Ovary (tissue), 3 donors: ENCODE data around the gene DAB1.

Source experiments
- POLR2A ChIP-seq: fragments of 450-650 bp; IDR thresholded peaks from one replicate; pipeline ENCODE4 v1.6.1; 2017; ENCODE audit warnings: antibody characterized with exemption, mild to moderate bottlenecking, moderate library complexity
- TF ChIP-seq, protein P1 (sequence below), 3 donors: fragments of 450-650 bp in 2 of 3; fragments of 200-600 bp in 1 of 3; IDR thresholded peaks; one replicate each; pipeline versions ENCODE4 v1.5.1 to v1.8.0; 2016 to 2022; ENCODE audit warnings: antibody characterized with exemption in 3 of 3, mild to moderate bottlenecking in 1 of 3
- donor health status: DM: no; HTN: no; CAD: no.

DNA sequence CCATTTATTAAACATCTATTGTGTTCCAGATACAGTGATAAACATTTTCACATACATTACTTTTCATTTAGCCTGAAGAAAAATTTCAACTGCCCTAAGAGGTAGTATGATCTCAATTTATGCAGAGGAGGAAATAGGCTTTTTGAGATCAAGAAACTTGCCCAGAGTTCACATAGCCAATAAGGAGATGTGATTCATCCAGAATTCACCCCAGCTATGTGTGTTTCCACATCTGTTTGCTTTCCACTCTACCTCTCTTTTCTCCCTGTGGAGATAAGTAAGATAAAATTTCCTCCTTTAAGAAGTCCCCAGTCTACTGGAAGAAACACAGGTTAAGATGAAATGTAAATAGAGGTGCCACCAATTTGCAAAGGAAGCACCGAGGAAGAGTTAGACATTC is 258.3 kb downstream of the DAB1 start:
- TF ChIP-seq, protein P1, sequence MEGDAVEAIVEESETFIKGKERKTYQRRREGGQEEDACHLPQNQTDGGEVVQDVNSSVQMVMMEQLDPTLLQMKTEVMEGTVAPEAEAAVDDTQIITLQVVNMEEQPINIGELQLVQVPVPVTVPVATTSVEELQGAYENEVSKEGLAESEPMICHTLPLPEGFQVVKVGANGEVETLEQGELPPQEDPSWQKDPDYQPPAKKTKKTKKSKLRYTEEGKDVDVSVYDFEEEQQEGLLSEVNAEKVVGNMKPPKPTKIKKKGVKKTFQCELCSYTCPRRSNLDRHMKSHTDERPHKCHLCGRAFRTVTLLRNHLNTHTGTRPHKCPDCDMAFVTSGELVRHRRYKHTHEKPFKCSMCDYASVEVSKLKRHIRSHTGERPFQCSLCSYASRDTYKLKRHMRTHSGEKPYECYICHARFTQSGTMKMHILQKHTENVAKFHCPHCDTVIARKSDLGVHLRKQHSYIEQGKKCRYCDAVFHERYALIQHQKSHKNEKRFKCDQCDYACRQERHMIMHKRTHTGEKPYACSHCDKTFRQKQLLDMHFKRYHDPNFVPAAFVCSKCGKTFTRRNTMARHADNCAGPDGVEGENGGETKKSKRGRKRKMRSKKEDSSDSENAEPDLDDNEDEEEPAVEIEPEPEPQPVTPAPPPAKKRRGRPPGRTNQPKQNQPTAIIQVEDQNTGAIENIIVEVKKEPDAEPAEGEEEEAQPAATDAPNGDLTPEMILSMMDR (IDR thresholded peaks at IDR 0.05), result no peak
- TF ChIP-seq POLR2A, result no peak
